Measurements from ENCODE around the gene PDCD4.

Gene PDCD4

GRCh38 chr10:110840225-110840922 lies 31.4 kb upstream of the PDCD4 start:
- Histone ChIP-seq H4K20me1 (no peaks in the 10 kb centered on the region), H3K4me1 (peaks cover 50 to 72% (median 63%) of the 10 kb centered on the region in 10 experiments), H3K27ac (peak overlapping the region in 8 of 11 experiments; percentile 41 to 96 (median 92); a peak in 16 of 22 replicates), H3K4me2 (peak overlapping the region; percentile 76 to 94 (median 82); a peak in 20 of 22 replicates), H3K9ac (peak overlapping the region in 1 of 11 experiments; percentile 9; a peak in 1 of 22 replicates), H3K9me3 (replicated peaks in 1 of 11) (no peaks in the 10 kb centered on the region), H3K4me3 (no peak overlapping the region), H3K27me3 (no peaks in the 10 kb centered on the region; a peak in 1 of 22 replicates), H3K36me3 (no peaks in the 10 kb centered on the region)
- no peak for TF ChIP-seq Cebpa-rat (IDR thresholded peaks at IDR 0.05)

- Histone ChIP-seq H3K9ac (peak overlapping the region in 3 of 11 experiments; percentile 9 to 82 (median 81); a peak in 2 of 22 replicates), H3K36me3 (no peaks in the 10 kb centered on the region), H3K27me3 (no peaks in the 10 kb centered on the region; a peak in 1 of 22 replicates), H3K4me2 (peak overlapping the region; percentile 76 to 94 (median 82); a peak in 21 of 22 replicates), H3K4me3 (no peak overlapping the region), H3K4me1 (peaks cover 56 to 72% (median 64%) of the 10 kb centered on the region in 10 experiments), H3K9me3 (replicated peaks in 1 of 11) (no peaks in the 10 kb centered on the region), H4K20me1 (no peaks in the 10 kb centered on the region), H3K27ac (peak overlapping the region in 9 of 11 experiments; percentile 20 to 96 (median 91); a peak in 17 of 22 replicates)
- no peak for TF ChIP-seq Cebpa-rat (IDR thresholded peaks at IDR 0.05)
These were observed 30.8 kb upstream of the PDCD4 start for GRCh38 chr10:110840923-110841428.

DNA sequence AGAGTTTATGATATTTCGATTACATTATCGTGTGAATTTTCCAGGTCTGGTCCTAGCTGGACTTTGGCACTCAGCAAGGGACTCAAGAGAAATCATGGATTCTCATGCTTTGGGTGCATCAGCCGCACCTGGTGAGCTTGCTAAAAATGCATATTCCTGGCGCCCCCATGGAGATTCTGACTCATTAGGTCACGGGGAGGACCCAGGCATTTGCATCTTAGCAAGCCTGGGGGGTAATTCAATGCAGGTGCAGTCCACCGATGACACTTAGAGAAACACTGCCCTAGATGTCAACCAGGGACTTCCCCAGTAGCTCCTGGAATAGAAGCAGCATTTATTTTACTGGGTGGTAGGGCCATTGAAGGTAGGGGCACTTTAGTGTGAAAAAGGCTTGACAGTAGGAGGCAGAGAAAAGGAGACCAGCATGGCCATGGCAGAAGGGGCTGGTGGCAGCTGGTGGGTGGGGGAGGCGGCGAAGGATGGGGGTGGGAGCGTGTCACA lies 29.9 kb upstream of the PDCD4 start:
- Histone ChIP-seq H3K36me3 (no peaks in the 10 kb centered on the region), H3K9me3 (replicated peaks in 1 of 11) (no peaks in the 10 kb centered on the region), H3K27me3 (no peaks in the 10 kb centered on the region; a peak in 1 of 22 replicates), H3K9ac (peak overlapping the region in 7 of 11 experiments; percentile 56 to 82 (median 76); a peak in 10 of 22 replicates), H3K4me1 (peaks cover 64 to 78% (median 72%) of the 10 kb centered on the region in 10 experiments), H3K27ac (peak overlapping the region in 9 of 11 experiments; percentile 75 to 96 (median 91); a peak in 20 of 22 replicates), H3K4me2 (peak overlapping the region; percentile 76 to 94 (median 82)), H4K20me1 (no peaks in the 10 kb centered on the region), H3K4me3 (no peak overlapping the region)
- no peak for TF ChIP-seq Cebpa-rat (IDR thresholded peaks at IDR 0.05)

- H3K4me2 ChIP-seq = peak overlapping the region; percentile 76 to 94 (median 82)
- peak overlapping the region; percentile 54 to 82 (median 74); a peak in 21 of 22 replicates for H3K9ac ChIP-seq
These were observed 29.3 kb upstream of the PDCD4 start for GRCh38 chr10:110842326-110842904.

GRCh38 chr10:110843031-110843430 lies 28.7 kb upstream of the PDCD4 start:
- peak overlapping the region; percentile 58 to 96 (median 87); a peak in 21 of 22 replicates for H3K27ac ChIP-seq
- peak in 7 of 11 experiments; percentile 57 to 98 (median 92); a peak in 15 of 22 replicates for TF ChIP-seq Cebpa-rat (IDR thresholded peaks at IDR 0.05)
- peaks cover 69 to 80% (median 79%) of the 10 kb centered on the region in 10 experiments for H3K4me1 ChIP-seq
- H3K9ac ChIP-seq = peak overlapping the region; percentile 54 to 82 (median 74); a peak in 21 of 22 replicates
- H3K27me3 ChIP-seq = no peaks in the 10 kb centered on the region
- H3K9me3 ChIP-seq (replicated peaks in 1 of 11) = no peaks in the 10 kb centered on the region
- H3K36me3 ChIP-seq = no peaks in the 10 kb centered on the region
- H3K4me2 ChIP-seq = peak overlapping the region; percentile 76 to 94 (median 82)
- H3K4me3 ChIP-seq = 0 out of 20 replicates have a peak overlapping the region, but pooled peaks of 1 of the 10 experiments have one; percentile 3
- no peaks in the 10 kb centered on the region for H4K20me1 ChIP-seq

More at GRCh38 chr10:110842326-110842904, 29.3 kb upstream of the PDCD4 start:
- Histone ChIP-seq H3K27ac (peak overlapping the region; percentile 58 to 96 (median 87); a peak in 21 of 22 replicates), H3K4me3 (0 out of 20 replicates have a peak overlapping the region, but pooled peaks of 1 of the 10 experiments have one; percentile 3), H3K36me3 (no peaks in the 10 kb centered on the region), H3K27me3 (no peaks in the 10 kb centered on the region), H3K4me1 (peaks cover 67 to 78% (median 75%) of the 10 kb centered on the region in 10 experiments), H3K9me3 (replicated peaks in 1 of 11) (no peaks in the 10 kb centered on the region), H4K20me1 (no peaks in the 10 kb centered on the region)
- TF ChIP-seq Cebpa-rat (IDR thresholded peaks at IDR 0.05) = no peak

DNA sequence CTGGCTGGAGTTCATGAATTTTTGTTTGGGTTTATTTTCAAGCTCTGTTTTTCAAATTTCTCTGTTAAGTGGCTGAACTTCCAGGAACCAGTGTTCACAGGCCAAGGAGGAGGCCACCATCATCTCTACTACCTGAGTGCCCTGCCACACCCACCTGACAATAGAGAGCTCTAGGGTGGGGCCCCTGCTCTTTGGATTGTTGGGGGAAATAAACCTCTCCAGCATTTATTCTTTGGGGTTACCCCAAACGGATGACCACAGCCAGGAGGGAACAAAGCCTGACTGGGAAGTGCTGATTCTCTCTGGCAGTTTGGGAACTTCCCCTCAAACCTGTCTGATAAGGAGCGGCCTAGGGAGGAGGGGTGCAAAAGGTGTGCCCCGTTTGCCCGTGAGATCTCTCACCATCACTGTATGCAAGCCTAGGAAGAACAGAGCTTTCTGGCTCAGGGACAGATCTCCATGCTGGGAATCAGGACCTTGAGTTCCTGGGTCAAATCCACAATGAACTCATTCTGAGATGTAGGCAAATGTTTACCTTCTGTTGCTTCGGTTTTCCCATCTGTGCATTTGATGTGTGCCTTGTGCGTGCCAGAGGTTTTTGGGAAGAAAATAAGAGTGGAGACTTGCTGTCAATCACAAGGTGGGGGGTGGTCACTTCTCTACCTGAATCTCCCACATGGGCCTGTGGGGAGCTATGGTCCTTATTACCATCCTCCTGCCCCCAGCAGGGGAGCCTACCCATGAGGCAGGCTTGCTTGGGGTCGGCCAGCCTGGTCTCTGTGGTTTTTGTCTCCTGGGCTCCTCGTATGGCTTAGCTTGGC lies 27.7 kb upstream of the PDCD4 start:
- H3K27ac ChIP-seq = peak overlapping the region; percentile 58 to 96 (median 87); a peak in 21 of 22 replicates
- no peak for TF ChIP-seq Cebpa-rat (IDR thresholded peaks at IDR 0.05)
- no peak overlapping the region for H3K4me3 ChIP-seq
- no peaks in the 10 kb centered on the region for H4K20me1 ChIP-seq
- H3K9ac ChIP-seq = peak overlapping the region in 10 of 11 experiments; percentile 54 to 82 (median 75); a peak in 17 of 22 replicates
- no peaks in the 10 kb centered on the region for H3K27me3 ChIP-seq
- no peaks in the 10 kb centered on the region for H3K9me3 ChIP-seq (replicated peaks in 1 of 11)
- H3K36me3 ChIP-seq = no peaks in the 10 kb centered on the region
- H3K4me1 ChIP-seq = peaks cover 69 to 89% (median 84%) of the 10 kb centered on the region in 10 experiments
- peak overlapping the region; percentile 76 to 94 (median 82) for H3K4me2 ChIP-seq

DNA sequence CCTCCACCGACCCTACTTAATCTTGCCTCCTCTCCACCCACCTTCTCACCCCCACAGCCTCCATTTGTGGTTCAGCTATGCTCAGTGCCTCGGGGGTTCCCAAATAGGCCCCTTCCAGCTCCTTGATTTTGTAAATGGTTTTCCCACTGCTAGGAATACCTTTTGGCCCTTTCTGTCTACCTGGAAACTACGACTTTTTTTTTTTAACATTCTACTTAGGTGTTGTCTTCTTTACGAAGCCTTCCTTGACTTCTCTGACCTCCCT lies 27.2 kb upstream of the PDCD4 start:
- Histone ChIP-seq H3K27me3 (no peaks in the 10 kb centered on the region), H4K20me1 (no peaks in the 10 kb centered on the region), H3K27ac (peak overlapping the region in 9 of 11 experiments; percentile 75 to 96 (median 91); a peak in 17 of 22 replicates), H3K4me1 (peaks cover 71 to 94% (median 87%) of the 10 kb centered on the region in 10 experiments), H3K36me3 (no peaks in the 10 kb centered on the region), H3K9me3 (replicated peaks in 1 of 11) (no peaks in the 10 kb centered on the region), H3K4me2 (peak overlapping the region; percentile 76 to 94 (median 82)), H3K4me3 (no peak overlapping the region), H3K9ac (peak overlapping the region in 7 of 11 experiments; percentile 72 to 82 (median 78); a peak in 10 of 22 replicates)
- no peak for TF ChIP-seq Cebpa-rat (IDR thresholded peaks at IDR 0.05)

DNA sequence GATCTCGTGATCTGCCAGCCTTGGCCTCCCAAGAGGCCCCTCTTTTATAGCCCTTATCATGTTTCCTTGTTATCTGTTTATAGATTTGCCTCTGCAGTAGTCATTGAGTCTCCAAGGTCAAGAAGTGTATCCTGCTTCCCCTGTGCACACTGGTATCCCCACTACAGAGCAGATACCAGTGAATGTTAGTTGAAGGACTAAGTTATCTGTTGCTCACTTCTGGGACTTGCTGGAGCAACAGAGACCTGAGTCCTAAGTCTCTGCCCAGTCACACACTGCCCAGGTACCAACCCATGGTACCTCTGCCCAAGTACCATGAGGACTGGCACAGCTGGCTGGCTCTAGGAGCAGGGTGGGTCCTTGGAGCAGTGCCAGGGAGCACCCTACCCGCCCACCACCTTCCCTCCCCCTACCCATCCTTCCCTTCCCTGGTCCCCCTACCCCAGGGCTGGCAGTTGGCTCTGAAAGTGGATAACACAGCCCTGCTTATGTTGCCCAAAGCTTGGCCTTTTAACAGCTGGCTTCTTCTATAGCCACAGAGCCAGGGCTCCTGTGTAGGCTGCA lies 26.5 kb upstream of the PDCD4 start:
- no peaks in the 10 kb centered on the region for H3K36me3 ChIP-seq
- peak overlapping the region in 6 of 11 experiments; percentile 9 to 82 (median 21); a peak in 5 of 22 replicates for H3K9ac ChIP-seq
- H3K27me3 ChIP-seq = no peaks in the 10 kb centered on the region
- H3K9me3 ChIP-seq (replicated peaks in 1 of 11) = no peaks in the 10 kb centered on the region
- peak overlapping the region in 8 of 11 experiments; percentile 35 to 96 (median 92); a peak in 17 of 22 replicates for H3K27ac ChIP-seq
- H4K20me1 ChIP-seq = no peaks in the 10 kb centered on the region
- H3K4me1 ChIP-seq = peaks cover 78 to 100% (median 93%) of the 10 kb centered on the region in 10 experiments
- TF ChIP-seq Cebpa-rat (IDR thresholded peaks at IDR 0.05) = no peak
- peak overlapping the region; percentile 51 to 94 (median 82); a peak in 21 of 22 replicates for H3K4me2 ChIP-seq
- no peak overlapping the region for H3K4me3 ChIP-seq
